ENCODE measurements around the gene GINS1. TPM values are rescaled to one million over a fixed set of nuclear protein-coding genes. Genes with fewer than 3 reads are reported as not detected.

The GINS1 gene
- total and polyA plus RNA-seq, 2 of the 13 experiments (the other 11 are each of a cell fraction or from before 2014, with no cell fraction given), result 14.6 to 59.9 TPM

- TF ChIP-seq ZNF230 (CRISPR knock-in tag; IDR thresholded peaks at IDR 0.05) (0 out of 2 replicates have a peak, but pooled peaks have one; percentile 42), MAX (IDR thresholded peaks at IDR 0.05) (no peak), RAD51 (IDR thresholded peaks at IDR 0.05; ENCODE audit: borderline replicate concordance) (0 out of 2 replicates have a peak, but pooled peaks have one; percentile 3), ZNF570 (CRISPR knock-in tag; IDR thresholded peaks at IDR 0.05; ENCODE audit: borderline replicate concordance) (0 out of 2 replicates have a peak, but pooled peaks have one; percentile 64), ZFYVE20 (CRISPR knock-in tag; IDR thresholded peaks at IDR 0.05; ENCODE audit: borderline replicate concordance, low read depth) (no peak), ZNF318 (CRISPR knock-in tag; IDR thresholded peaks at IDR 0.05) (peak; percentile 40; the same call in 1 of the 2 replicates), ZC3H13 (CRISPR knock-in tag; IDR thresholded peaks at IDR 0.05) (0 out of 2 replicates have a peak, but pooled peaks have one; percentile 7), MEIS1 (CRISPR knock-in tag; IDR thresholded peaks at IDR 0.05; ENCODE audit: borderline replicate concordance) (0 out of 2 replicates have a peak, but pooled peaks have one; percentile 26)
- Histone ChIP-seq H3K4me2 (ENCODE audit: low read depth, low read length) (peak overlapping the region; percentile 94), H3K79me2 (ENCODE audit: insufficient read depth, low read length) (peaks cover 22% of the 10 kb centered on the region), H3K27me3 (ENCODE audit: control insufficient read depth in 1 of 2, insufficient read depth in 2 of 2, low read length in 2 of 2) (no peaks in the 10 kb centered on the region; a peak in 1 of 5 replicates), H3K4me3 (replicated peaks in 1 of 3; ENCODE audit: insufficient read depth in 1 of 3, low read depth in 2 of 3, low read length in 3 of 3) (peak overlapping the region in 2 of 3 experiments; percentile 88 to 89; a peak in 4 of 6 replicates), H4K20me1 (ENCODE audit: insufficient read depth, low read length) (no peaks in the 10 kb centered on the region), H3K27ac (ENCODE audit: extremely low read length, insufficient read depth, low read length) (peak overlapping the region; percentile 86), H3K4me1 (ENCODE audit: insufficient read depth, low read length) (peaks cover 24% of the 10 kb centered on the region), H3K36me3 (replicated peaks in 1 of 2; ENCODE audit: control insufficient read depth in 1 of 2, insufficient read depth in 2 of 2, low read length in 2 of 2) (peaks cover 1 to 9% of the 10 kb centered on the region in 2 experiments; a peak in 1 of 5 replicates), H3K9ac (ENCODE audit: insufficient read depth, low read depth, low read length) (peak overlapping the region; percentile 88), H2AFZ (ENCODE audit: low read length) (no peak overlapping the region), H3K9me3 (ENCODE audit: low read length) (peaks cover 9% of the 10 kb centered on the region)
- DNase-seq (ENCODE audit: low spot score) (no peak), FAIRE-seq (no peak), ATAC-seq (no peak)
- BruUV-seq (replicated peaks), result no TSS peak
- WGBS (ENCODE audit: low lambda C conversion rate), result 94% methylated on average over 5 of the region's 5 CpGs
- ChIA-PET CTCF (ENCODE audit: low intra/inter-chr PET ratio, low total read pairs) (interaction anchor here (0.6 kb wide), 1 partner anchor 30 kb away, joined by 3 read pairs; no protein-coding TSS in a partner anchor), POLR2A (no interaction called here)
- in situ Hi-C loops (cut with HindIII; ENCODE audit: extremely low pct_ligation_motif_present, low pct_unique_long_range_greater_than_20kb), result no loop called here
- intact Hi-C loops (cut with micrococcal nuclease; ENCODE audit: unreplicated experiment), result no loop called here
Measured at GRCh38 chr20:25408890-25409289, 1.4 kb downstream of the GINS1 start.

All from HepG2 (cell line).